WTC11 (cell line): ENCODE results near the gene C7.

ENCODE experiments used
- TEAD4 ChIP-seq: sonication (generic); formaldehyde crosslinking; IDR thresholded peaks from 2 replicates; pipeline ENCODE4 v1.8.0; 2022; ENCODE audit warnings: mild to moderate bottlenecking, missing genetic modification reagents
- TF ChIP-seq, protein P1 (sequence below): fragments of 200-600 bp; IDR thresholded peaks from 2 replicates; pipeline ENCODE4 v1.8.0; 2022; ENCODE audit warnings: antibody characterized with exemption

DNA sequence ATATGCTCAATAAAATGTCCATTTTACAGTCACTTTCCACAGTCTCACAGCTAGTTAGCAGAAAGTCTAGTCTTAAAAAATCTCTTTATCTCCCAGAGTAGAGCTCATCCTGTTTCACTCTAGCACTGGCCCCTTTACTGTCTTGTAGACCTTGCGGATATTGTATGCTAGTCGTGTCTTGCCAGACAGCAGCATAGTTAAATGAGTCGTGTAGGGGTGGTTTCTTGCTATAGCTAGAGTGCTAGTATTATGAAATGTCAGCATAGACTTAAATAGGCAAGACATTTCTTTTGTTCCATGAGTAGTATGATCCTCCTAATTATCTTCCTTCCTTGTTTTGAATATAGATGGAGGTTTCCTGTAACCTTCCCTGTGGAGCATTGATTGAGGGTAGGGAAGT, 77.4 kb downstream of the C7 start:
- TF ChIP-seq TEAD4: no peak
- TF ChIP-seq, protein P1, sequence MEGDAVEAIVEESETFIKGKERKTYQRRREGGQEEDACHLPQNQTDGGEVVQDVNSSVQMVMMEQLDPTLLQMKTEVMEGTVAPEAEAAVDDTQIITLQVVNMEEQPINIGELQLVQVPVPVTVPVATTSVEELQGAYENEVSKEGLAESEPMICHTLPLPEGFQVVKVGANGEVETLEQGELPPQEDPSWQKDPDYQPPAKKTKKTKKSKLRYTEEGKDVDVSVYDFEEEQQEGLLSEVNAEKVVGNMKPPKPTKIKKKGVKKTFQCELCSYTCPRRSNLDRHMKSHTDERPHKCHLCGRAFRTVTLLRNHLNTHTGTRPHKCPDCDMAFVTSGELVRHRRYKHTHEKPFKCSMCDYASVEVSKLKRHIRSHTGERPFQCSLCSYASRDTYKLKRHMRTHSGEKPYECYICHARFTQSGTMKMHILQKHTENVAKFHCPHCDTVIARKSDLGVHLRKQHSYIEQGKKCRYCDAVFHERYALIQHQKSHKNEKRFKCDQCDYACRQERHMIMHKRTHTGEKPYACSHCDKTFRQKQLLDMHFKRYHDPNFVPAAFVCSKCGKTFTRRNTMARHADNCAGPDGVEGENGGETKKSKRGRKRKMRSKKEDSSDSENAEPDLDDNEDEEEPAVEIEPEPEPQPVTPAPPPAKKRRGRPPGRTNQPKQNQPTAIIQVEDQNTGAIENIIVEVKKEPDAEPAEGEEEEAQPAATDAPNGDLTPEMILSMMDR: no peak
